ENCODE data around the gene COMTD1. TPM values are rescaled to one million over a fixed set of nuclear protein-coding genes. Genes with fewer than 3 reads are reported as not detected.

Gene COMTD1
- total RNA-seq, 3 donors from 2014 or later (not counting 1 experiment from before 2014, with no cell fraction given) = 19.9 to 25.1 (median 20.1) TPM

GRCh38 chr10:75220274-75220673, 15.5 kb downstream of the COMTD1 start:
- Histone ChIP-seq H3K27me3 (ENCODE audit: control insufficient read depth, insufficient read depth, low read length) (no peaks in the 10 kb centered on the region), H3K27ac (ENCODE audit: low read length) (no peak overlapping the region), H3K4me3 (ENCODE audit: low read length) (no peak overlapping the region), H3K9me3 (ENCODE audit: control insufficient read depth, insufficient read depth, low read length) (no peaks in the 10 kb centered on the region), H3K4me1 (ENCODE audit: control insufficient read depth, insufficient read depth, low read length) (peaks cover 2% of the 10 kb centered on the region), H3K36me3 (ENCODE audit: control insufficient read depth, insufficient read depth, low read length) (peaks cover 84% of the 10 kb centered on the region)
- intact Hi-C loops (cut with micrococcal nuclease) = no loop called here
- DNase-seq = no peak
- Mint-ChIP-seq H3K27me3 (ENCODE audit: low read depth in 2 of 2) (no peaks in the 10 kb centered on the region), H3K4me3 (no peak overlapping the region), H3K9me3 (no peaks in the 10 kb centered on the region), H3K27ac (no peak overlapping the region), H3K36me3 (peaks cover 17% of the 10 kb centered on the region), H3K4me1 (peaks cover 29 to 36% of the 10 kb centered on the region in 2 donors)
- no peak for ATAC-seq
- no peak for TF ChIP-seq CTCF (IDR thresholded peaks at IDR 0.05)
- WGBS (ENCODE audit: insufficient coverage) = 96% methylated on average over 4 of the region's 4 CpGs

- Histone ChIP-seq H3K4me1 (ENCODE audit: control insufficient read depth, insufficient read depth, low read length) (peaks cover 20% of the 10 kb centered on the region), H3K36me3 (ENCODE audit: control insufficient read depth, insufficient read depth, low read length) (peaks cover 45% of the 10 kb centered on the region), H3K4me3 (ENCODE audit: low read length) (no peak overlapping the region), H3K9me3 (ENCODE audit: control insufficient read depth, insufficient read depth, low read length) (no peaks in the 10 kb centered on the region), H3K27me3 (ENCODE audit: control insufficient read depth, insufficient read depth, low read length) (no peaks in the 10 kb centered on the region), H3K27ac (ENCODE audit: low read length) (no peak overlapping the region)
- Mint-ChIP-seq H3K27ac (peak overlapping the region; percentile 95 to 99), H3K27me3 (ENCODE audit: low read depth in 2 of 2) (no peaks in the 10 kb centered on the region), H3K4me3 (peak overlapping the region; percentile 100), H3K4me1 (peaks cover 27 to 38% of the 10 kb centered on the region in 2 donors), H3K9me3 (no peaks in the 10 kb centered on the region), H3K36me3 (peaks cover 8% of the 10 kb centered on the region)
- no peak for ATAC-seq
- no peak for TF ChIP-seq CTCF (IDR thresholded peaks at IDR 0.05)
- WGBS (ENCODE audit: insufficient coverage) = 92% methylated on average over 5 of the region's 6 CpGs
- DNase-seq = no peak
- intact Hi-C loops (cut with micrococcal nuclease) = no loop called here
These were observed 23.4 kb downstream of the COMTD1 start for GRCh38 chr10:75212343-75212742.

GRCh38 chr10:75211007-75211691, 24.6 kb downstream of the COMTD1 start:
- Mint-ChIP-seq H3K36me3 (peaks cover 4% of the 10 kb centered on the region), H3K27me3 (ENCODE audit: low read depth in 2 of 2) (no peaks in the 10 kb centered on the region), H3K9me3 (no peaks in the 10 kb centered on the region), H3K4me3 (peak overlapping the region; percentile 100), H3K4me1 (peaks cover 20 to 31% of the 10 kb centered on the region in 2 donors), H3K27ac (peak overlapping the region; percentile 95 to 99)
- intact Hi-C loops (cut with micrococcal nuclease) = loop anchor here (1.0 to 2.0 kb wide), 4 partner anchors 19 to 1034 kb away; partner anchors contain the start of gene KAT6B
- Histone ChIP-seq H3K9me3 (ENCODE audit: control insufficient read depth, insufficient read depth, low read length) (no peaks in the 10 kb centered on the region), H3K36me3 (ENCODE audit: control insufficient read depth, insufficient read depth, low read length) (peaks cover 33% of the 10 kb centered on the region), H3K27me3 (ENCODE audit: control insufficient read depth, insufficient read depth, low read length) (no peaks in the 10 kb centered on the region), H3K4me3 (ENCODE audit: low read length) (peak overlapping the region; percentile 97), H3K27ac (ENCODE audit: low read length) (peak overlapping the region; percentile 100), H3K4me1 (ENCODE audit: control insufficient read depth, insufficient read depth, low read length) (peaks cover 20% of the 10 kb centered on the region)
- DNase-seq = peak in 1 of 2 donors; percentile 52
- TF ChIP-seq CTCF (IDR thresholded peaks at IDR 0.05) = no peak
- under 1% methylated on average over 37 of the region's 38 CpGs for WGBS (ENCODE audit: insufficient coverage)
- ATAC-seq = no peak

All from natural killer cell (primary cell).